ENCODE results near the gene IFT80. TPM values are rescaled to one million over a fixed set of nuclear protein-coding genes. Genes with fewer than 3 reads are reported as not detected.
"Not testable (repeated sequence)": the region's sequence is repeated elsewhere in the genome, so short reads cannot be mapped to it uniquely, and the experiment has no call there.

Gene IFT80
- total and polyA plus RNA-seq, 2 donors (not counting 1 experiment from before 2014, with no cell fraction given) = 38.4 to 75.0 TPM

- H3K4me2 ChIP-seq (ENCODE audit: extremely low read depth, insufficient read depth, low read length) = no peak overlapping the region
- H3K4me3 ChIP-seq (replicated peaks in 1 of 4; ENCODE audit: control extremely low read depth in 1 of 4, insufficient read depth in 1 of 4, low read depth in 3 of 4, low read length in 4 of 4) = no peak overlapping the region
- H3K4me1 ChIP-seq (ENCODE audit: control insufficient read depth, extremely low read depth, insufficient read depth, low read length) = no peaks in the 10 kb centered on the region
- H3K9ac ChIP-seq (ENCODE audit: insufficient read depth, low read length) = no peak overlapping the region
- H3K27me3 ChIP-seq (ENCODE audit: control insufficient read depth, insufficient read depth, low read length) = no peaks in the 10 kb centered on the region
- TF ChIP-seq, protein P1, sequence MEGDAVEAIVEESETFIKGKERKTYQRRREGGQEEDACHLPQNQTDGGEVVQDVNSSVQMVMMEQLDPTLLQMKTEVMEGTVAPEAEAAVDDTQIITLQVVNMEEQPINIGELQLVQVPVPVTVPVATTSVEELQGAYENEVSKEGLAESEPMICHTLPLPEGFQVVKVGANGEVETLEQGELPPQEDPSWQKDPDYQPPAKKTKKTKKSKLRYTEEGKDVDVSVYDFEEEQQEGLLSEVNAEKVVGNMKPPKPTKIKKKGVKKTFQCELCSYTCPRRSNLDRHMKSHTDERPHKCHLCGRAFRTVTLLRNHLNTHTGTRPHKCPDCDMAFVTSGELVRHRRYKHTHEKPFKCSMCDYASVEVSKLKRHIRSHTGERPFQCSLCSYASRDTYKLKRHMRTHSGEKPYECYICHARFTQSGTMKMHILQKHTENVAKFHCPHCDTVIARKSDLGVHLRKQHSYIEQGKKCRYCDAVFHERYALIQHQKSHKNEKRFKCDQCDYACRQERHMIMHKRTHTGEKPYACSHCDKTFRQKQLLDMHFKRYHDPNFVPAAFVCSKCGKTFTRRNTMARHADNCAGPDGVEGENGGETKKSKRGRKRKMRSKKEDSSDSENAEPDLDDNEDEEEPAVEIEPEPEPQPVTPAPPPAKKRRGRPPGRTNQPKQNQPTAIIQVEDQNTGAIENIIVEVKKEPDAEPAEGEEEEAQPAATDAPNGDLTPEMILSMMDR (conservative IDR thresholded peaks at IDR 0.05 in 1 of 2, IDR thresholded peaks at IDR 0.05 in 1 of 2; ENCODE audit: low read depth in 1 of 2, low read length in 2 of 2) = no peak
- TF ChIP-seq EZH2 (IDR thresholded peaks at IDR 0.05; ENCODE audit: low read length, missing control alignments) = no peak
- H3K9me3 ChIP-seq (ENCODE audit: control insufficient read depth, insufficient read depth, low read depth, low read length) = no peaks in the 10 kb centered on the region
- DNase-seq (ENCODE audit: low read depth in 2 of 2) = peak; percentile 88 to 93
- H3K27ac ChIP-seq (ENCODE audit: insufficient read depth, low read length) = no peak overlapping the region
- H4K20me1 ChIP-seq (ENCODE audit: control insufficient read depth, extremely low read depth, insufficient read depth, low read length) = no peaks in the 10 kb centered on the region
- H3K79me2 ChIP-seq (ENCODE audit: control insufficient read depth, insufficient read depth, low read length) = no peaks in the 10 kb centered on the region
- no peak overlapping the region for H2AFZ ChIP-seq (ENCODE audit: low read length)
- H3K36me3 ChIP-seq (ENCODE audit: control insufficient read depth, insufficient read depth, low read length) = no peaks in the 10 kb centered on the region
These were observed 67.7 kb downstream of the IFT80 start for GRCh38 chr3:160331127-160331937.

GRCh38 chr3:160330690-160331089 is 68.3 kb downstream of the IFT80 start:
- DNase-seq (ENCODE audit: low read depth in 2 of 2) = no peak
- Histone ChIP-seq H3K36me3 (ENCODE audit: control insufficient read depth, insufficient read depth, low read length) (no peaks in the 10 kb centered on the region), H3K27me3 (ENCODE audit: control insufficient read depth, insufficient read depth, low read length) (no peaks in the 10 kb centered on the region), H3K4me2 (ENCODE audit: extremely low read depth, insufficient read depth, low read length) (no peak overlapping the region), H3K27ac (ENCODE audit: insufficient read depth, low read length) (no peak overlapping the region), H4K20me1 (ENCODE audit: control insufficient read depth, extremely low read depth, insufficient read depth, low read length) (no peaks in the 10 kb centered on the region), H2AFZ (ENCODE audit: low read length) (no peak overlapping the region), H3K4me1 (ENCODE audit: control insufficient read depth, extremely low read depth, insufficient read depth, low read length) (no peaks in the 10 kb centered on the region), H3K9me3 (ENCODE audit: control insufficient read depth, insufficient read depth, low read depth, low read length) (no peaks in the 10 kb centered on the region), H3K9ac (ENCODE audit: insufficient read depth, low read length) (no peak overlapping the region), H3K79me2 (ENCODE audit: control insufficient read depth, insufficient read depth, low read length) (no peaks in the 10 kb centered on the region), H3K4me3 (replicated peaks in 1 of 4; ENCODE audit: control extremely low read depth in 1 of 4, insufficient read depth in 1 of 4, low read depth in 3 of 4, low read length in 4 of 4) (no peak overlapping the region)
- TF ChIP-seq EZH2 (IDR thresholded peaks at IDR 0.05; ENCODE audit: low read length, missing control alignments) = no peak
- TF ChIP-seq, protein P1 (conservative IDR thresholded peaks at IDR 0.05 in 1 of 2, IDR thresholded peaks at IDR 0.05 in 1 of 2; ENCODE audit: low read depth in 1 of 2, low read length in 2 of 2) = no peak

DNA sequence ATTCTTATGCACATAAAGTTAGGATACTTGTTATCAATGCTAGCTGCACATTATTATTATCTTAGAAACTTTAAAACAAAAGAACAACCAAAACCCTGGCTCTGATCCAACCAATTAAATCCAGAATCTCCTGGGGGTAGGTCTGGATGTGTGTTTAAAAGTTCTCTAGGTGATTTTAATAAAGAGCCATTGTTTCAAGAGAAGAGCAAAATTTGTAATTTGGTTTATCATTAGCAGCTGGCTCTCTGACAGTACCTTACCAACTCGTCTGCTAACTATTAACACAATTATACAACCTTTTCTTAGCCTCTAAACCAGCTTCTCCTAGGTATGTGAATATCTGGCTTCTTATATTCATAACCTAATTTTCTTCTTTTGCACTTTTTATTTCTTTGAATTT is 68.9 kb downstream of the IFT80 start:
- H3K4me1 ChIP-seq (ENCODE audit: control insufficient read depth, extremely low read depth, insufficient read depth, low read length) = no peaks in the 10 kb centered on the region
- TF ChIP-seq, protein P1 (conservative IDR thresholded peaks at IDR 0.05 in 1 of 2, IDR thresholded peaks at IDR 0.05 in 1 of 2; ENCODE audit: low read depth in 1 of 2, low read length in 2 of 2) = no peak
- TF ChIP-seq EZH2 (IDR thresholded peaks at IDR 0.05; ENCODE audit: low read length, missing control alignments) = no peak
- H3K27ac ChIP-seq (ENCODE audit: insufficient read depth, low read length) = no peak overlapping the region
- H3K9ac ChIP-seq (ENCODE audit: insufficient read depth, low read length) = no peak overlapping the region
- no peaks in the 10 kb centered on the region for H3K27me3 ChIP-seq (ENCODE audit: control insufficient read depth, insufficient read depth, low read length)
- H3K79me2 ChIP-seq (ENCODE audit: control insufficient read depth, insufficient read depth, low read length) = no peaks in the 10 kb centered on the region
- no peaks in the 10 kb centered on the region for H3K9me3 ChIP-seq (ENCODE audit: control insufficient read depth, insufficient read depth, low read depth, low read length)
- no peak for DNase-seq (ENCODE audit: low read depth in 2 of 2)
- no peak overlapping the region for H2AFZ ChIP-seq (ENCODE audit: low read length)
- no peaks in the 10 kb centered on the region for H3K36me3 ChIP-seq (ENCODE audit: control insufficient read depth, insufficient read depth, low read length)
- no peak overlapping the region for H3K4me3 ChIP-seq (replicated peaks in 1 of 4; ENCODE audit: control extremely low read depth in 1 of 4, insufficient read depth in 1 of 4, low read depth in 3 of 4, low read length in 4 of 4)
- no peak overlapping the region for H3K4me2 ChIP-seq (ENCODE audit: extremely low read depth, insufficient read depth, low read length)
- H4K20me1 ChIP-seq (ENCODE audit: control insufficient read depth, extremely low read depth, insufficient read depth, low read length) = no peaks in the 10 kb centered on the region

DNA sequence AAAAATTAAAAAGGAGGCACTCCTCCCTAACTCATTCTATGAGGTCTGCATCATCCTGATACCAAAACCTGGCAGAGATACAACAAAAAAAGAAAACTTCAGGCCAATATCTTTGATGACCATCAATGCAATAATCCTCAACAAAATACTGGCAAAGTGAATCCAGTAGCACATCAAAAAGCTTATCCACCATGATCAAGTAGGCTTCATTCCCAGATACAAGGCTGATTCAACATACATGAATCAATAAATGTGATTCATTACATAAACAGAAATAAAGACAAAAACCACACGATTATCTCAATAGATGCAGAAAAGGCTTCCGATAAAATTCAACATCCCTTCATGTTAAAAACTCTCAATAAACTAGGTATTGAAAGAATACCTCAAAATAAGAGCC is 72.7 kb downstream of the IFT80 start:
- not testable (repeated sequence) for H3K9ac ChIP-seq (ENCODE audit: insufficient read depth, low read length); H3K9me3 ChIP-seq (ENCODE audit: control insufficient read depth, insufficient read depth, low read depth, low read length); H3K36me3 ChIP-seq (ENCODE audit: control insufficient read depth, insufficient read depth, low read length); H3K4me3 ChIP-seq (replicated peaks in 1 of 4; ENCODE audit: control extremely low read depth in 1 of 4, insufficient read depth in 1 of 4, low read depth in 3 of 4, low read length in 4 of 4); H3K4me2 ChIP-seq (ENCODE audit: extremely low read depth, insufficient read depth, low read length); H3K27ac ChIP-seq (ENCODE audit: insufficient read depth, low read length); H3K27me3 ChIP-seq (ENCODE audit: control insufficient read depth, insufficient read depth, low read length); H3K4me1 ChIP-seq (ENCODE audit: control insufficient read depth, extremely low read depth, insufficient read depth, low read length); H4K20me1 ChIP-seq (ENCODE audit: control insufficient read depth, extremely low read depth, insufficient read depth, low read length); DNase-seq (ENCODE audit: low read depth in 2 of 2); H3K79me2 ChIP-seq (ENCODE audit: control insufficient read depth, insufficient read depth, low read length); H2AFZ ChIP-seq (ENCODE audit: low read length)

Data from fibroblast of lung (primary cell).